ENCODE data around the gene RAP1B.

RAP1B gene

GRCh38 chr12:68610370-68611093 is at the start of gene RAP1B:
Gene RAP1B, plus strand, starts transcription at chr12:68610899. Its CDS starts 37,826 bp downstream, at chr12:68648725.
- peak; percentile 76 for DNase-seq

GRCh38 chr12:68561830-68562229 is 48.9 kb upstream of the RAP1B start:
- DNase-seq: no peak

- no peak for DNase-seq
These were observed 46.5 kb upstream of the RAP1B start for GRCh38 chr12:68564166-68564565.

- DNase-seq: no peak
These were observed 45.3 kb upstream of the RAP1B start for GRCh38 chr12:68565391-68565903.

GRCh38 chr12:68568922-68569569 is 41.7 kb upstream of the RAP1B start:
- no peak for DNase-seq

- no peak for DNase-seq
These were observed 38.0 kb upstream of the RAP1B start for GRCh38 chr12:68572661-68573060.

- DNase-seq: no peak
These were observed 37.3 kb upstream of the RAP1B start for GRCh38 chr12:68573406-68573805.

- DNase-seq: no peak
These were observed 32.8 kb upstream of the RAP1B start for GRCh38 chr12:68577949-68578348.

GRCh38 chr12:68578765-68579164 is 31.9 kb upstream of the RAP1B start:
- no peak for DNase-seq

GRCh38 chr12:68579254-68579653 is 31.4 kb upstream of the RAP1B start:
- DNase-seq: no peak

GRCh38 chr12:68580911-68581310 is 29.8 kb upstream of the RAP1B start:
- no peak for DNase-seq

- DNase-seq: no peak
These were observed 28.8 kb upstream of the RAP1B start for GRCh38 chr12:68581926-68582325.

- DNase-seq: no peak
These were observed 24.7 kb upstream of the RAP1B start for GRCh38 chr12:68585966-68586365.

GRCh38 chr12:68587448-68587873 is 23.2 kb upstream of the RAP1B start:
- no peak for DNase-seq

GRCh38 chr12:68589194-68589593 is 21.5 kb upstream of the RAP1B start:
- DNase-seq: no peak

- no peak for DNase-seq
These were observed 18.8 kb upstream of the RAP1B start for GRCh38 chr12:68591734-68592418.

GRCh38 chr12:68595241-68595640 is 15.5 kb upstream of the RAP1B start:
- DNase-seq: no peak

- no peak for DNase-seq
These were observed 8.9 kb upstream of the RAP1B start for GRCh38 chr12:68601767-68602166.

- DNase-seq: no peak
These were observed 8.0 kb upstream of the RAP1B start for GRCh38 chr12:68602720-68603119.

GRCh38 chr12:68608191-68608590 is 2.5 kb upstream of the RAP1B start:
- DNase-seq: no peak

- DNase-seq: peak; percentile 40
These were observed 715 bp upstream of the RAP1B start for GRCh38 chr12:68609998-68610369.

GRCh38 chr12:68611094-68611805 is 551 bp downstream of the RAP1B start:
- DNase-seq: peak; percentile 47

- DNase-seq: no peak
These were observed 1.1 kb downstream of the RAP1B start for GRCh38 chr12:68611806-68612160.
